ENCODE data around the gene NODAL.

DNA sequence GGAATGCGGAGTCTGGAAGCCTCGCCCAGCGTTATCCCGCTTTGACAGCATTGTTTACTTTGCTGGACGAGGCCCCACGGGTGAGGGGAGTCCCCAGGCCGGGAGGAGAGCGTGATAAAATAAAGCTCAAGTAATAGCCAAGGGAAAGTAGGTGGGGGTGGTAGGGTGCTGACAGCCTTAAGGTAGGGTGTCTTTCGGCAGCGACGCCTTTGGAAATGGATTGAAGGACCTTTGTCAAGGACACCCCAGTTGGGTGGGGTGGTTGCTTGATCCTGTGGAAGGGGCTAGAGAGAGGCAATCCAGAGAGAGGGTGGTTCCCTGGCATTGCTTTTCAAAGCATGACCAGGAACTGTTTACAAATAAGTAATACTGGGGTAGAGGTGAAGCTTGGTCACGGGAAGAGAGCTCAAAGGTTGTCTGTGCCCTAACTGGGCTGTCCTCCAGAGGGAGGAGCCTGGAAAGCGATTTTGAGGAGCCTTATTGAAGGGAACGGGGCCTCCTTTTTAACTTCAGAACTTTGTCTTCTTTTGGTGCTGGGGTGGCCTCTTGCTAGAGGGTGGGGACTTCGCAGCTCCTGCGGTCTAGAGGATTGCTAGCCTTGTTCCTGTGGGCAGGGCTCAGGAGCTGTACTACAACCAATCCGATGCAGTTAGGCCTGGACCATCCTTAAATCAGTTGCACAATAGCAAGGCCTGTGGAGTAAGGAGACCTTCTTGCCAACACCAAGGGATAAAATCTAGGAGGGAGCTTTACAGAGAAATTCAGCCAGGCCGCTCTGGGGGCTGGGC, 36.2 kb downstream of the NODAL start:
- TF ChIP-seq POLR2A (IDR thresholded peaks at IDR 0.05; ENCODE audit: low read depth, low read length) = no peak
- no peak for TF ChIP-seq TAF1 (IDR thresholded peaks at IDR 0.05; ENCODE audit: low read depth, low read length)
- no peak for TF ChIP-seq POU2F2 (IDR thresholded peaks at IDR 0.05; ENCODE audit: low read depth, low read length)

Measured in GM12891 (cell line).